HepG2 (cell line): ENCODE measurements around the gene TMEM31. TPM values are rescaled to one million over a fixed set of nuclear protein-coding genes. Genes with fewer than 3 reads are reported as not detected.

Source experiments
- HNRNPUL1 ChIP-seq: fragments of 200-400 bp; formaldehyde crosslinking; IDR thresholded peaks from 2 replicates; pipeline ENCODE4 v1.6.1; 2017; ENCODE audit warnings: low read depth, mild to moderate bottlenecking, low read length, moderate library complexity
- SRSF1 ChIP-seq: fragments of 200-400 bp; formaldehyde crosslinking; optimal IDR thresholded peaks from 2 replicates; pipeline ENCODE3; 2017; ENCODE audit warnings: mild to moderate bottlenecking, low read depth, low read length, moderate library complexity
- U2AF2 ChIP-seq: fragments of 200-400 bp; formaldehyde crosslinking; IDR thresholded peaks from 2 replicates; pipeline ENCODE4 v1.6.1; 2017; ENCODE audit warnings: low read depth, mild to moderate bottlenecking, low read length
- polyA plus RNA-seq, 8 experiments: library from polyadenylated mRNA; depleted of rRNA in 3 of 8; stranded (reverse) in 7 of 8; unstranded in 1 of 8; fragments of >200 nt; fragmentation: Illumina TruSeq in 4 of 8; extraction: Trizol in 4 of 8; gene quantifications; 2 replicates each; pipeline versions ENCODE4 v1.2.1 to v1.2.3, GENCODE V29; 2011 to 2016; ENCODE audit warnings: low read depth in 4 of 8, missing spikeins in 1 of 8, mixed read lengths in 1 of 8; ENCODE audit not compliant: insufficient read depth in 1 of 8
- total RNA-seq, 5 experiments: library from RNA; depleted of rRNA; stranded (reverse); fragments of >200 nt; fragmentation: Illumina TruSeq; extraction: Trizol; gene quantifications; 2 replicates each; pipeline ENCODE4 v1.2.3, GENCODE V29; 2016; ENCODE audit warnings: low read depth in 1 of 5
- TF ChIP-seq, protein P1 (sequence below): sonication (generic); formaldehyde crosslinking; IDR thresholded peaks from 2 replicates; pipeline ENCODE4 v1.4.0; 2020; ENCODE audit warnings: missing genetic modification reagents
- TF ChIP-seq, protein P2 (sequence below): sonication (generic); formaldehyde crosslinking; IDR thresholded peaks from 2 replicates; pipeline ENCODE4 v1.4.0; 2020; ENCODE audit warnings: mild to moderate bottlenecking, missing genetic modification reagents
- TF ChIP-seq, protein P3 (sequence below): sonication (generic); formaldehyde crosslinking; IDR thresholded peaks from 2 replicates; pipeline ENCODE4 v1.4.0; 2020; ENCODE audit warnings: missing genetic modification reagents
- TF ChIP-seq, protein P4 (sequence below): sonication (generic); formaldehyde crosslinking; IDR thresholded peaks from 2 replicates; pipeline ENCODE4 v1.4.0; 2020; ENCODE audit warnings: missing genetic modification reagents, borderline replicate concordance
- TF ChIP-seq, protein P5 (sequence below): sonication (generic); formaldehyde crosslinking; IDR thresholded peaks from 2 replicates; pipeline ENCODE4 v1.5.0; 2020; ENCODE audit warnings: mild to moderate bottlenecking, missing genetic modification reagents, borderline replicate concordance

The TMEM31 gene
- total and polyA plus RNA-seq, 2 of the 13 experiments (the other 11 are each of a cell fraction or from before 2014, with no cell fraction given) = 0.16 TPM; not detected in 1

DNA sequence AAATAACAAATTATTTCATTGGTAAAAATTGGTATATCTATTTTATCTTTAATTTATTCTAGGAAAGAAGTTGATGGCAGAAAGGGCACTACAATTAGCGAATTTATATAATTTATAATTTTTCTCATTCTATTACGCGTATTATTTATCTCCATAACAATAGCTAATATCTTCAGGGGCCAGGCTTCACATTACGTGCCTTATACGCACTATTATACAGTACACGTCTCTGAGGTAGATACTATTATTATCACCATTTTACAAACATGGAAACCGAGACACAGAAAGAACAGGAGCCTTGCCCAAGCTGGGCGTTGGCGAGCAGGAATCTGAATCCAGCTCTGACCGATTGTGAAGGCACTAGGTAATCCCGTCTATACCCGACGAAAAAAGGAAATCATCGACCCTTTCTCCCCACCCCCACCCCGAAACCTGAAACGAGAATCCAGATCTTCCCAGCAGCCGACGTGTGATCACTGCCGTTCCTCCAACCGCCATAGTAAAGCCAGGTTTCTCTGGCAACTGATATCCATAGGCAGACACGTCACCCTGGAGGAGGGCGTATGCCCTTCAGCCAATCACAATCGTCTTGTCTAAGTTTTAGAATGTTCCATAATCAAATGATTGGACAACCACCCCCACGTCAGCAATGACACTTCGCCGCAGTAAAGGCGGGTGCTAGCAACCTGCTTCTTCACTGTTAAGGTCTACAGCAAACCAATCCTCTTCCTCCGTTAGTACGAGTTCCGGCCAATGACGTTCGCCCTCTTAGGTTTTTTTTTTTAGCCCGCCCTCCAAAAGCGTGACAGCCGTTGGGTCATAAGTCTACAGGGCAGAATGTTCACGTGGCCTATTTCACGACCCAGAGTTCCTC, 24.3 kb upstream of the TMEM31 start, which contains the start of gene MORF4L2 (continued):
- TF ChIP-seq, protein P1, sequence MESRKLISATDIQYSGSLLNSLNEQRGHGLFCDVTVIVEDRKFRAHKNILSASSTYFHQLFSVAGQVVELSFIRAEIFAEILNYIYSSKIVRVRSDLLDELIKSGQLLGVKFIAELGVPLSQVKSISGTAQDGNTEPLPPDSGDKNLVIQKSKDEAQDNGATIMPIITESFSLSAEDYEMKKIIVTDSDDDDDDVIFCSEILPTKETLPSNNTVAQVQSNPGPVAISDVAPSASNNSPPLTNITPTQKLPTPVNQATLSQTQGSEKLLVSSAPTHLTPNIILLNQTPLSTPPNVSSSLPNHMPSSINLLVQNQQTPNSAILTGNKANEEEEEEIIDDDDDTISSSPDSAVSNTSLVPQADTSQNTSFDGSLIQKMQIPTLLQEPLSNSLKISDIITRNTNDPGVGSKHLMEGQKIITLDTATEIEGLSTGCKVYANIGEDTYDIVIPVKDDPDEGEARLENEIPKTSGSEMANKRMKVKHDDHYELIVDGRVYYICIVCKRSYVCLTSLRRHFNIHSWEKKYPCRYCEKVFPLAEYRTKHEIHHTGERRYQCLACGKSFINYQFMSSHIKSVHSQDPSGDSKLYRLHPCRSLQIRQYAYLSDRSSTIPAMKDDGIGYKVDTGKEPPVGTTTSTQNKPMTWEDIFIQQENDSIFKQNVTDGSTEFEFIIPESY (CRISPR knock-in tag) = no peak
- TF ChIP-seq, protein P2, sequence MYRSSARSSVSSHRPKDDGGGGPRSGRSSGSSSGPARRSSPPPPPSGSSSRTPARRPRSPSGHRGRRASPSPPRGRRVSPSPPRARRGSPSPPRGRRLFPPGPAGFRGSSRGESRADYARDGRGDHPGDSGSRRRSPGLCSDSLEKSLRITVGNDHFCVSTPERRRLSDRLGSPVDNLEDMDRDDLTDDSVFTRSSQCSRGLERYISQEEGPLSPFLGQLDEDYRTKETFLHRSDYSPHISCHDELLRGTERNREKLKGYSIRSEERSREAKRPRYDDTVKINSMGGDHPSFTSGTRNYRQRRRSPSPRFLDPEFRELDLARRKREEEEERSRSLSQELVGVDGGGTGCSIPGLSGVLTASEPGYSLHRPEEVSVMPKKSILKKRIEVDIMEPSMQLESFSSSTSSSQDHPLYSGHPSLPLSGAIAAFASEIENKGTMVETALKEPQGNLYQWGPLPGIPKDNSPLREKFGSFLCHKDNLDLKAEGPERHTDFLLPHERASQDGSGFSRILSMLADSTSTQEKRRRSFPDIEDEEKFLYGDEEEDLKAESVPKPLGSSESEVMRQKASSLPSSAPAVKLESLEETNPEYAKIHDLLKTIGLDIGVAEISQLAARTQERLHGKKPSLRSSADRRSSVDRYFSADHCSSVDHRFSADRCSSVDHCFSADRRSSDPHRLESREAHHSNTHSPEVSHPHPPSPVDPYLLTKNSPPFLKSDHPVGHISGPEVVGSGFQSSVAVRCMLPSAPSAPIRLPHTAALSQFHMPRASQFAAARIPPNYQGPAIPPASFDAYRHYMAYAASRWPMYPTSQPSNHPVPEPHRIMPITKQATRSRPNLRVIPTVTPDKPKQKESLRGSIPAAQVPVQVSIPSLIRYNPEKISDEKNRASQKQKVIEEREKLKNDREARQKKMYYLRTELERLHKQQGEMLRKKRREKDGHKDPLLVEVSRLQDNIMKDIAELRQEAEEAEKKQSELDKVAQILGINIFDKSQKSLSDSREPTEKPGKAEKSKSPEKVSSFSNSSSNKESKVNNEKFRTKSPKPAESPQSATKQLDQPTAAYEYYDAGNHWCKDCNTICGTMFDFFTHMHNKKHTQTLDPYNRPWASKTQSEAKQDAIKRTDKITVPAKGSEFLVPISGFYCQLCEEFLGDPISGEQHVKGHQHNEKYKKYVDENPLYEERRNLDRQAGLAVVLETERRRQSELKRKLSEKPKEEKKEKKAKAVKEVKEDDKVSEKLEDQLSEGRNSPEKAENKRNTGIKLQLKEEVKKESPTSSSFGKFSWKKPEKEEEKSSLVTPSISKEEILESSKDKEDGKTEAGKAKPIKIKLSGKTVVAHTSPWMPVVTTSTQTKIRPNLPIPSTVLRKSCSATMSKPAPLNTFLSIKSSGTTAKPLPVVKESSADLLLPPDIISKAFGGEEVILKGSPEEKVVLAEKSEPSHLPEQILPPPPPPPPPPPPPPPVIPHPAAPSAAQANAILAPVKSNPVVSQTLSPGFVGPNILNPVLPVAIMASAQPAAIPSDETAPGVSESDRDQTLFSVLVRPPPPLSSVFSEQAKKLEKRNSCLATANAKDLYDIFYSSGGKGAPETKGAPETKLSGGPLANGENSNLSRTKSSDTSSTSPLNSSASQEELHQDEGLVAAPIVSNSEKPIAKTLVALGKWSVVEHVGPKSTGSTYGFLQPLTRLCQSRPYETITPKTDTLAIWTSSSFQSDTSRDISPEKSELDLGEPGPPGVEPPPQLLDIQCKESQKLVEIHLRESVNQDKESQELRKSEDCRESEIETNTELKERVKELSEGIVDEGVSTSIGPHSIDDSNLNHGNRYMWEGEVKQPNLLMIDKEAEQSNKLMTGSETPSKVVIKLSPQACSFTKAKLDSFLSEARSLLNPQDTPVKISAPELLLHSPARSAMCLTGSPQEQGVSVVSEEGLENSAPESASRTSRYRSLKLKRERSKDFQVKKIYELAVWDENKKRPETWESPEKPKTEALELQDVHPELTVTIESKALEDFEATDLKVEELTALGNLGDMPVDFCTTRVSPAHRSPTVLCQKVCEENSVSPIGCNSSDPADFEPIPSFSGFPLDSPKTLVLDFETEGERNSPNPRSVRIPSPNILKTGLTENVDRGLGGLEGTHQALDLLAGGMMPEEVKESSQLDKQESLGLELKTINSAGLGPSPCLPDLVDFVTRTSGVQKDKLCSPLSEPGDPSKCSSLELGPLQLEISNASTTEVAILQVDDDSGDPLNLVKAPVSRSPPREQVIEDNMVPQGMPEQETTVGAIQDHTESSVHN = no peak
- TF ChIP-seq, protein P3, sequence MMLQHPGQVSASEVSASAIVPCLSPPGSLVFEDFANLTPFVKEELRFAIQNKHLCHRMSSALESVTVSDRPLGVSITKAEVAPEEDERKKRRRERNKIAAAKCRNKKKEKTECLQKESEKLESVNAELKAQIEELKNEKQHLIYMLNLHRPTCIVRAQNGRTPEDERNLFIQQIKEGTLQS (CRISPR knock-in tag) = no peak
- TF ChIP-seq HNRNPUL1 (no peak), SRSF1 (no peak), U2AF2 (no peak)
- TF ChIP-seq, protein P4, sequence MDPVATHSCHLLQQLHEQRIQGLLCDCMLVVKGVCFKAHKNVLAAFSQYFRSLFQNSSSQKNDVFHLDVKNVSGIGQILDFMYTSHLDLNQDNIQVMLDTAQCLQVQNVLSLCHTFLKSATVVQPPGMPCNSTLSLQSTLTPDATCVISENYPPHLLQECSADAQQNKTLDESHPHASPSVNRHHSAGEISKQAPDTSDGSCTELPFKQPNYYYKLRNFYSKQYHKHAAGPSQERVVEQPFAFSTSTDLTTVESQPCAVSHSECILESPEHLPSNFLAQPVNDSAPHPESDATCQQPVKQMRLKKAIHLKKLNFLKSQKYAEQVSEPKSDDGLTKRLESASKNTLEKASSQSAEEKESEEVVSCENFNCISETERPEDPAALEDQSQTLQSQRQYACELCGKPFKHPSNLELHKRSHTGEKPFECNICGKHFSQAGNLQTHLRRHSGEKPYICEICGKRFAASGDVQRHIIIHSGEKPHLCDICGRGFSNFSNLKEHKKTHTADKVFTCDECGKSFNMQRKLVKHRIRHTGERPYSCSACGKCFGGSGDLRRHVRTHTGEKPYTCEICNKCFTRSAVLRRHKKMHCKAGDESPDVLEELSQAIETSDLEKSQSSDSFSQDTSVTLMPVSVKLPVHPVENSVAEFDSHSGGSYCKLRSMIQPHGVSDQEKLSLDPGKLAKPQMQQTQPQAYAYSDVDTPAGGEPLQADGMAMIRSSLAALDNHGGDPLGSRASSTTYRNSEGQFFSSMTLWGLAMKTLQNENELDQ (CRISPR knock-in tag) = no peak
- TF ChIP-seq, protein P5, sequence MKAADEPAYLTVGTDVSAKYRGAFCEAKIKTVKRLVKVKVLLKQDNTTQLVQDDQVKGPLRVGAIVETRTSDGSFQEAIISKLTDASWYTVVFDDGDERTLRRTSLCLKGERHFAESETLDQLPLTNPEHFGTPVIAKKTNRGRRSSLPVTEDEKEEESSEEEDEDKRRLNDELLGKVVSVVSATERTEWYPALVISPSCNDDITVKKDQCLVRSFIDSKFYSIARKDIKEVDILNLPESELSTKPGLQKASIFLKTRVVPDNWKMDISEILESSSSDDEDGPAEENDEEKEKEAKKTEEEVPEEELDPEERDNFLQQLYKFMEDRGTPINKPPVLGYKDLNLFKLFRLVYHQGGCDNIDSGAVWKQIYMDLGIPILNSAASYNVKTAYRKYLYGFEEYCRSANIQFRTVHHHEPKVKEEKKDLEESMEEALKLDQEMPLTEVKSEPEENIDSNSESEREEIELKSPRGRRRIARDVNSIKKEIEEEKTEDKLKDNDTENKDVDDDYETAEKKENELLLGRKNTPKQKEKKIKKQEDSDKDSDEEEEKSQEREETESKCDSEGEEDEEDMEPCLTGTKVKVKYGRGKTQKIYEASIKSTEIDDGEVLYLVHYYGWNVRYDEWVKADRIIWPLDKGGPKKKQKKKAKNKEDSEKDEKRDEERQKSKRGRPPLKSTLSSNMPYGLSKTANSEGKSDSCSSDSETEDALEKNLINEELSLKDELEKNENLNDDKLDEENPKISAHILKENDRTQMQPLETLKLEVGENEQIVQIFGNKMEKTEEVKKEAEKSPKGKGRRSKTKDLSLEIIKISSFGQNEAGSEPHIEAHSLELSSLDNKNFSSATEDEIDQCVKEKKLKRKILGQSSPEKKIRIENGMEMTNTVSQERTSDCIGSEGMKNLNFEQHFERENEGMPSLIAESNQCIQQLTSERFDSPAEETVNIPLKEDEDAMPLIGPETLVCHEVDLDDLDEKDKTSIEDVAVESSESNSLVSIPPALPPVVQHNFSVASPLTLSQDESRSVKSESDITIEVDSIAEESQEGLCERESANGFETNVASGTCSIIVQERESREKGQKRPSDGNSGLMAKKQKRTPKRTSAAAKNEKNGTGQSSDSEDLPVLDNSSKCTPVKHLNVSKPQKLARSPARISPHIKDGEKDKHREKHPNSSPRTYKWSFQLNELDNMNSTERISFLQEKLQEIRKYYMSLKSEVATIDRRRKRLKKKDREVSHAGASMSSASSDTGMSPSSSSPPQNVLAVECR (CRISPR knock-in tag) = peak; percentile 40; the same call in 1 of the 2 replicates
